Karpas-422 (cell line): ENCODE data around the gene HELZ. TPM values are rescaled to one million over a fixed set of nuclear protein-coding genes. Genes with fewer than 3 reads are reported as not detected.

Source experiments
- DNase-seq: peaks from one replicate; pipeline ENCODE4 v3.0.0-alpha.2; 2015
- H2AFZ ChIP-seq: fragments of 200-600 bp; sonication (generic); 2 replicates; pipeline ENCODE4 v1.6.1; 2014; ENCODE audit warnings: antibody characterized with exemption, low read length, mixed read lengths
- H3K27ac ChIP-seq: fragments of 200-600 bp; sonication (generic); 2 replicates; pipeline ENCODE4 v1.5.1; 2014; ENCODE audit warnings: mild to moderate bottlenecking, low read length, moderate library complexity
- H3K27me3 ChIP-seq: fragments of 200-600 bp; sonication (generic); 2 replicates; pipeline ENCODE4 v1.6.1; 2014; ENCODE audit warnings: low read length, mixed read lengths
- H3K36me3 ChIP-seq: fragments of 200-600 bp; sonication (generic); 2 replicates; pipeline ENCODE4 v1.6.1; 2014; ENCODE audit warnings: low read length, mixed read lengths; ENCODE audit not compliant: insufficient read depth
- H3K4me1 ChIP-seq: fragments of 200-600 bp; sonication (generic); 2 replicates; pipeline ENCODE4 v1.6.1; 2014; ENCODE audit warnings: mild to moderate bottlenecking, low read length, mixed read lengths
- H3K4me2 ChIP-seq: fragments of 200-600 bp; sonication (generic); 2 replicates; pipeline ENCODE4 v1.6.1; 2014; ENCODE audit warnings: low read length, low read depth, mild to moderate bottlenecking; ENCODE audit not compliant: poor library complexity, severe bottlenecking
- H3K4me3 ChIP-seq: fragments of 200-600 bp; sonication (generic); 2 replicates; pipeline ENCODE4 v1.5.1; 2014; ENCODE audit warnings: mild to moderate bottlenecking, antibody characterized with exemption, low read length, mixed read lengths
- H3K79me2 ChIP-seq: fragments of 200-600 bp; sonication (generic); 2 replicates; pipeline ENCODE4 v1.6.1; 2014; ENCODE audit warnings: mild to moderate bottlenecking, low read length, mixed read lengths
- H3K9ac ChIP-seq: fragments of 200-600 bp; sonication (generic); 2 replicates; pipeline ENCODE4 v1.6.0; 2014; ENCODE audit warnings: low read length
- H3K9me2 ChIP-seq: fragments of 200-600 bp; sonication (generic), shearing (Covaris generic); replicated peaks from 2 replicates; pipeline ENCODE4 v1.6.0; 2014; ENCODE audit warnings: mild to moderate bottlenecking, low read length, moderate library complexity; ENCODE audit not compliant: insufficient read depth
- H3K9me3 ChIP-seq: fragments of 300-700, 200-600 bp; sonication (generic); 2 replicates; pipeline ENCODE4 v1.6.1; 2014; ENCODE audit warnings: low read length, mixed read lengths
- H4K20me1 ChIP-seq: fragments of 200-600 bp; sonication (generic); 2 replicates; pipeline ENCODE4 v1.6.1; 2014; ENCODE audit warnings: mild to moderate bottlenecking, antibody characterized with exemption, low read length, low read depth; ENCODE audit not compliant: insufficient read depth
- total RNA-seq: library from RNA; depleted of rRNA; stranded (reverse); fragments of >200 nt; shearing (Covaris generic); gene quantifications from 2 replicates; pipeline ENCODE4 v1.2.3, GENCODE V29; 2014; ENCODE audit warnings: low replicate concordance

Gene HELZ
- total RNA-seq, 1 experiment from 2014 or later, result 77.9 TPM

GRCh38 chr17:67229109-67229955 is 15.7 kb downstream of the HELZ start:
- no peak overlapping the region for H3K27ac ChIP-seq
- no peaks in the 10 kb centered on the region for H3K9me3 ChIP-seq
- H3K36me3 ChIP-seq, result peaks cover 44% of the 10 kb centered on the region
- H2AFZ ChIP-seq, result no peak overlapping the region
- no peak overlapping the region for H3K9ac ChIP-seq
- no peak overlapping the region for H3K4me2 ChIP-seq
- H3K27me3 ChIP-seq, result no peaks in the 10 kb centered on the region
- no peaks in the 10 kb centered on the region for H3K9me2 ChIP-seq
- DNase-seq, result no peak
- H3K4me1 ChIP-seq, result no peaks in the 10 kb centered on the region
- no peaks in the 10 kb centered on the region for H4K20me1 ChIP-seq
- H3K4me3 ChIP-seq, result no peak overlapping the region
- peaks cover 93% of the 10 kb centered on the region for H3K79me2 ChIP-seq

- DNase-seq, result no peak
- H3K4me1 ChIP-seq, result no peaks in the 10 kb centered on the region
Measured at GRCh38 chr17:67227488-67227887, 17.5 kb downstream of the HELZ start.

GRCh38 chr17:67225316-67225715 is 19.7 kb downstream of the HELZ start:
- Histone ChIP-seq H3K79me2 (peaks cover 94% of the 10 kb centered on the region), H3K9me2 (no peaks in the 10 kb centered on the region)

More at GRCh38 chr17:67227488-67227887, 17.5 kb downstream of the HELZ start:
- Histone ChIP-seq H3K9ac (no peak overlapping the region), H3K4me2 (no peak overlapping the region), H3K27ac (no peak overlapping the region), H3K79me2 (peaks cover 92% of the 10 kb centered on the region), H2AFZ (no peak overlapping the region), H3K9me3 (no peaks in the 10 kb centered on the region), H4K20me1 (0 out of 2 replicates have a peak, but pooled peaks cover 2% of the 10 kb centered on the region), H3K27me3 (no peaks in the 10 kb centered on the region), H3K4me3 (no peak overlapping the region), H3K36me3 (peaks cover 42% of the 10 kb centered on the region), H3K9me2 (no peaks in the 10 kb centered on the region)

GRCh38 chr17:67224736-67225135 is 20.3 kb downstream of the HELZ start:
- H3K4me2 ChIP-seq, result no peak overlapping the region
- H3K9me3 ChIP-seq, result no peaks in the 10 kb centered on the region
- H3K9ac ChIP-seq, result no peak overlapping the region
- peaks cover 39% of the 10 kb centered on the region for H3K36me3 ChIP-seq
- peaks cover 19% of the 10 kb centered on the region for H4K20me1 ChIP-seq
- H3K4me1 ChIP-seq, result no peaks in the 10 kb centered on the region
- no peak overlapping the region for H3K4me3 ChIP-seq
- H2AFZ ChIP-seq, result no peak overlapping the region
- DNase-seq, result no peak
- H3K9me2 ChIP-seq, result no peaks in the 10 kb centered on the region
- no peak overlapping the region for H3K27ac ChIP-seq
- H3K27me3 ChIP-seq, result no peaks in the 10 kb centered on the region
- peaks cover 94% of the 10 kb centered on the region for H3K79me2 ChIP-seq

More at GRCh38 chr17:67225316-67225715, 19.7 kb downstream of the HELZ start:
- Histone ChIP-seq H4K20me1 (peaks cover 13% of the 10 kb centered on the region), H3K27ac (no peak overlapping the region), H3K9me3 (no peaks in the 10 kb centered on the region), H3K4me3 (no peak overlapping the region), H3K4me1 (no peaks in the 10 kb centered on the region), H3K4me2 (no peak overlapping the region), H2AFZ (no peak overlapping the region), H3K36me3 (peaks cover 39% of the 10 kb centered on the region), H3K9ac (no peak overlapping the region), H3K27me3 (no peaks in the 10 kb centered on the region)
- no peak for DNase-seq

- Histone ChIP-seq H2AFZ (no peak overlapping the region), H3K27me3 (no peaks in the 10 kb centered on the region), H3K27ac (no peak overlapping the region), H3K4me2 (no peak overlapping the region), H3K9me3 (no peaks in the 10 kb centered on the region), H3K79me2 (peaks cover 94% of the 10 kb centered on the region), H4K20me1 (peaks cover 27% of the 10 kb centered on the region), H3K9ac (no peak overlapping the region), H3K4me1 (no peaks in the 10 kb centered on the region), H3K36me3 (peaks cover 35% of the 10 kb centered on the region), H3K9me2 (no peaks in the 10 kb centered on the region), H3K4me3 (no peak overlapping the region)
- peak; percentile 49 for DNase-seq
Measured at GRCh38 chr17:67223924-67224323, 21.1 kb downstream of the HELZ start.

GRCh38 chr17:67221062-67221998 is 23.7 kb downstream of the HELZ start:
- Histone ChIP-seq H2AFZ (no peak overlapping the region), H3K4me1 (no peaks in the 10 kb centered on the region), H3K36me3 (peaks cover 33% of the 10 kb centered on the region), H3K9me2 (no peaks in the 10 kb centered on the region), H3K9ac (no peak overlapping the region), H3K9me3 (no peaks in the 10 kb centered on the region), H3K27ac (no peak overlapping the region), H3K79me2 (peaks cover 93% of the 10 kb centered on the region), H3K27me3 (no peaks in the 10 kb centered on the region), H4K20me1 (peaks cover 27% of the 10 kb centered on the region), H3K4me2 (no peak overlapping the region), H3K4me3 (no peak overlapping the region)
- peak; percentile 75 for DNase-seq

GRCh38 chr17:67218385-67218950 is 26.5 kb downstream of the HELZ start:
- Histone ChIP-seq H3K4me3 (no peak overlapping the region), H3K4me2 (no peak overlapping the region), H3K79me2 (peaks cover 82% of the 10 kb centered on the region), H3K9ac (no peak overlapping the region), H3K9me3 (no peaks in the 10 kb centered on the region), H3K4me1 (no peaks in the 10 kb centered on the region), H3K27ac (no peak overlapping the region), H4K20me1 (peaks cover 27% of the 10 kb centered on the region), H3K27me3 (no peaks in the 10 kb centered on the region), H3K9me2 (no peaks in the 10 kb centered on the region), H2AFZ (no peak overlapping the region), H3K36me3 (peaks cover 21% of the 10 kb centered on the region; the same call in 1 of the 2 replicates)
- DNase-seq, result no peak
